Stomach (tissue), 4 donors: ENCODE results near the gene SLC37A1.

ENCODE experiments used
- EP300 ChIP-seq: sonication (generic); formaldehyde crosslinking; IDR thresholded peaks from one replicate; pipeline ENCODE4 v1.6.1; 2017; ENCODE audit warnings: antibody characterized with exemption
- POLR2A ChIP-seq, 4 donors: fragments of 450-650 bp; IDR thresholded peaks; one replicate each; pipeline ENCODE4 v1.6.1; 2016; ENCODE audit warnings: antibody characterized with exemption in 4 of 4, control low read depth in 2 of 4, mild to moderate bottlenecking in 1 of 4, moderate library complexity in 1 of 4
- POLR2AphosphoS5 ChIP-seq, 3 donors: sonication (generic); formaldehyde crosslinking; IDR thresholded peaks; one replicate each; pipeline ENCODE4 v1.6.1; 2016; ENCODE audit warnings: antibody characterized with exemption in 3 of 3
- TF ChIP-seq, protein P1 (sequence below), 7 experiments: fragments of 450-650 bp in 4 of 7; fragments of 200-600 bp in 3 of 7; sonication (generic) in 3 of 7; IDR thresholded peaks; one replicate each; pipeline ENCODE4 v1.5.1; 2016 to 2019; ENCODE audit warnings: antibody characterized with exemption in 7 of 7, control low read depth in 2 of 7, mild to moderate bottlenecking in 1 of 7

DNA sequence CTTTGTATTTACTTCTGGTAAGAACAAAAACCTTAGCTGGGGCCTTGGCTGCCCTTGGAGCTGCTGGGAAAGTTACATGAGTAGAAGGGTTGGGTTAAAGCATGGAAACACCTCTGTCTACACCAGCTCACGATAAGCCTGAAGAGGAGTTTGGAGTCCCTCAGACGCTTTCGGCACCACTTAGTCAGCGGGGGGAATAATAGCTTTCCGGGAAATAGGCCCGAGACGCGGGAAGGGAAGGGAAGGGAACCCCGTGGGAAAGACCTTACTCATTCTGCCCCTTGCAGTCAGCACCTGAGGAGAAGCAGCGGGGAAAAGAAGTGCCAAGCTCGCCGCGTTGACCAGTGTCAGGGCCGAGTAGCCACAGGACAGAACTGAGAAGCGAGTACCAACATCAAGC is 73.4 kb downstream of the SLC37A1 start:
- TF ChIP-seq, protein P1, sequence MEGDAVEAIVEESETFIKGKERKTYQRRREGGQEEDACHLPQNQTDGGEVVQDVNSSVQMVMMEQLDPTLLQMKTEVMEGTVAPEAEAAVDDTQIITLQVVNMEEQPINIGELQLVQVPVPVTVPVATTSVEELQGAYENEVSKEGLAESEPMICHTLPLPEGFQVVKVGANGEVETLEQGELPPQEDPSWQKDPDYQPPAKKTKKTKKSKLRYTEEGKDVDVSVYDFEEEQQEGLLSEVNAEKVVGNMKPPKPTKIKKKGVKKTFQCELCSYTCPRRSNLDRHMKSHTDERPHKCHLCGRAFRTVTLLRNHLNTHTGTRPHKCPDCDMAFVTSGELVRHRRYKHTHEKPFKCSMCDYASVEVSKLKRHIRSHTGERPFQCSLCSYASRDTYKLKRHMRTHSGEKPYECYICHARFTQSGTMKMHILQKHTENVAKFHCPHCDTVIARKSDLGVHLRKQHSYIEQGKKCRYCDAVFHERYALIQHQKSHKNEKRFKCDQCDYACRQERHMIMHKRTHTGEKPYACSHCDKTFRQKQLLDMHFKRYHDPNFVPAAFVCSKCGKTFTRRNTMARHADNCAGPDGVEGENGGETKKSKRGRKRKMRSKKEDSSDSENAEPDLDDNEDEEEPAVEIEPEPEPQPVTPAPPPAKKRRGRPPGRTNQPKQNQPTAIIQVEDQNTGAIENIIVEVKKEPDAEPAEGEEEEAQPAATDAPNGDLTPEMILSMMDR (IDR thresholded peaks at IDR 0.05): no peak
- TF ChIP-seq POLR2A (IDR thresholded peaks at IDR 0.05) (no peak), EP300 (no peak), POLR2AphosphoS5 (IDR thresholded peaks at IDR 0.05) (no peak)
